ACHN (cell line): ENCODE measurements around the gene RSU1.
"Not testable (repeated sequence)": the region's sequence is repeated elsewhere in the genome, so short reads cannot be mapped to it uniquely, and the experiment has no call there.

ENCODE experiments used
- DNase-seq: peaks from one replicate; pipeline ENCODE4 v3.0.0-alpha.2; 2015
- in situ Hi-C: cut with HindIII; loops from 2 replicates; pipeline ENCODE4 v1.10.0; 2017; ENCODE audit warnings: low sequenced_read_pairs, low pct_ligation_motif_present, low pct_unique_long_range_greater_than_20kb

Gene RSU1

DNA sequence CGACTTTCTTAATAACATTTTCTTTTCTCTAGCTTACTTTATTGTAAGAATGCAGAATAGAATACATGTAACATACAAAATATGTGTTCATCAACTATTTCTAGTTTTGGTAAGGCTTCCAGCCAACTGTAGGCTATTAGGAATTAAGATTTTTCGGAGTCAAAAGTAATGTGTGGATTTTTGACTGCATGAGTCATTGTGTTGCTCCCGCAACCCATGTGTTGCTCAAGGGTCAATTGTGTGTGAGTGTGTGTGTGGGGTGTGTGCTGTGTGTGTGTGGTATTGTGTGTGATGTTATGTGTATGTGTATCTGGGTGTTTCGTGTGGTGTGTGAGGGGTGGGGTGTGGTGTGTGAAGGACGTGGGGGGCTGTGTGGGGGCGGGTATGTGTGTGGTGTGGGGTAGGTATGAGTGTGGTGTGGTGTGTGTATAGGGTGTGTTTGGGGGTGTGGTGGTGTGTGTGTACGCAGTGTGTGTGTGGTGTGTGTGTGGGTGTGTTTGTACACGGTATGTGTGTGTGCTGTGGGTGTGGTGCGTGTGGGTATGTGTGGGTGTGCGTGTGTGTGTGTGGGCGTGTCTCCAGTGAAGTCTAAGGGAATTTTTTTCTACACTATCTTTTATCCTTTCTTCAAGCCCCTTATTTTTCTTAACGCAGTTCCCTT, 60.5 kb downstream of the RSU1 start:
- DNase-seq = no peak
- in situ Hi-C loops = no loop called here

DNA sequence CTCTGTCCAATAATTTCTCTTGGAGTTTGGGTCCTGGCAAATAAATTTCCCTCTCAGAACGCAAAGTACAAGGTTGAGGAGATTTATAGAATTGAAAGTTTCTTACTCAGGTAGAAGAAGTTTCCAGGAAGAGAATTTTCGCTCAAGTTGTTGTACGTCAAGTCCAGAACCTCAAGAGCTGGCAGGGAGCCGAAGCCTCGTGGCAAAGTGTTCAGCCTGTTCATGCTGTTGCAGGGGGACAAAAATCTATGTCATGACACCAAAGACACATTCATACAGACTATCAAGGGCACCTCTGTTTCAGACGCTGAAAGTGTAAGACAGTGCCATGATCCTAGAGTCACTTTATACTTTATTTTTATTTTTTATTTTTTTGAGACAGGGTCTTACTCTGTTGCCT, 62.5 kb downstream of the RSU1 start:
- in situ Hi-C loops = no loop called here
- no peak for DNase-seq

DNA sequence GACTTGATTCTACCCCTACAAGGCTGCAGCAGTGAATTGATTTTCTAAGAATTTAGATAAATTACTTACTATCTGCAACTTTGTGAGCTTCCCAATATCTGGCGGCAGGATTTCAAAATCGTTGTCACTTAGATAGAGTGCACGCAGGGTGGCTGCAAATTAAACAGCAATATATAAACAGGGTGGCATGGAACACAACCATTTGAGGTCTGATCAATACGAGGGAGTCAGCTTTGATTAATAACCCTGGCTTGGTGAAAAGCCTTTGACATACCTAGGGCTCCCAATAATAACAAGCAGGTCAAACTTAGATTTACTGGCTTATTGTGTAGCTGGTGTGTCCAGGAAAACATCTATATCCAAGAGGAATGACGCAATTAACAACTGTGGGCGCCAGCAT, 64.4 kb downstream of the RSU1 start:
- DNase-seq, in situ Hi-C loops: not testable (repeated sequence)

- in situ Hi-C loops = no loop called here
- no peak for DNase-seq
These were observed 65.1 kb downstream of the RSU1 start for GRCh38 chr10:16752099-16752498.

DNA sequence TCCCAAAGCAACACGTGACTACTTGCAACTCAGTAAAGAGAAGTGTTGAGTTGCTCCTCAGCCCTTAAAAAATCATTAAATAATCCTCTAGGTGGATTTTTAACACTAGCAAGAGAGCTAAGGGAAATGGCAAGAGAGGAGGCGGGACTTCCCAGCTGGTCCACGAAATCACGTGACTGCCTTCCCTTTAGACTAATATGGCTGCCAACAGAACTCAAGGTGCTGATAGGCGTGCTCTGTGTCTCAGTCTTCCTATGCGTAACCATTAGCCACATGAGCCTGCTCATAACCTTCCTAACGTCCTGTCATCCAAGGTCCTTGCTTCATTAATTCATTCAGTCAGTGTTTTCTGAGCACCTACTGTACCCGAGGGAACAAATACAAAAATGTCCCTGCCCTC, 66.0 kb downstream of the RSU1 start:
- no peak for DNase-seq
- in situ Hi-C loops = no loop called here

GRCh38 chr10:16750461-16750860, 66.8 kb downstream of the RSU1 start:
- DNase-seq = no peak
- in situ Hi-C loops = no loop called here

- in situ Hi-C loops = no loop called here
- no peak for DNase-seq
These were observed 68.5 kb downstream of the RSU1 start for GRCh38 chr10:16748749-16749148.

- in situ Hi-C loops = no loop called here
- DNase-seq = no peak
These were observed 70.4 kb downstream of the RSU1 start for GRCh38 chr10:16746856-16747255.

- in situ Hi-C loops = no loop called here
These were observed 72.2 kb downstream of the RSU1 start for GRCh38 chr10:16745061-16745460.

GRCh38 chr10:16742165-16742960, 74.9 kb downstream of the RSU1 start:
- in situ Hi-C loops = no loop called here

More at GRCh38 chr10:16745061-16745460, 72.2 kb downstream of the RSU1 start:
- DNase-seq = no peak

DNA sequence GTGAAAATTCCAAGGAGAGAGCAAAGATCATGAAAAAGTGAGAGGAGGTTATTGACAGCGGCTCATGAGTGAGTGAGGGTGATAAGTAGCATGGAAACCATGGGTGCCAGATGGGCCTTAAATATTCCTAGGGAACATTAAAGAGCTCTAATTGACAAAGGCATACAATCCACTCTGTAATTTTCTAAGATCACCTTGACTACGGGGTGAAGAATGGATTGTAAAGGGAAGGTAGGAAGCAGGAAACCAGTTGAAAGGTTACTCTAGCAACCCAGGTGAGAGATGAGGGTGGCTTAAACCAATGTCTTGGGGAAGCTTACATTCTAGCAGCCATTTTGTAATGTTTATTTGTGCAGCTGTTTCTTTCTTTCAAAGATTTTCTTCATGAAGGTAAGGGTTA, 75.7 kb downstream of the RSU1 start:
- in situ Hi-C loops = no loop called here
- no peak for DNase-seq

More at GRCh38 chr10:16742165-16742960, 74.9 kb downstream of the RSU1 start:
- no peak for DNase-seq

DNA sequence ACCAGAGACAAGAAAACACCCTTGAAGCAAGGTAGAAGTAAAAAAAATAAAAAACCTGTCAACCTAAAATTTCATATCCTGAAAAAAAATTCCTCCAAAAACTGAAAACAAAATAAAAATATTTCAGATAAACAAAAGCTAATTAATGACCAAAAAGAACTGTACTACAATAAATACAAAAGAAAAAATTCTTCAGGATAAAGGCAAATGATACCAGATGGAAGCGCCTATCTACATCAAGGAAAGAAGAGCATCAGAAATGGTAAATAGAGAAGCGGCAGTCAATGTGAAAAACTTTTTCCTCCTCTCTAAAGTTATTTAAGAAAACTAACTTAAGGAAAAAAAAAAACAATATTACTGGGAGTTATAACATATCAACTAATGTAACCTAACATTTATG, 79.8 kb downstream of the RSU1 start:
- no peak for DNase-seq
- in situ Hi-C loops = no loop called here

- no peak for DNase-seq
- in situ Hi-C loops = no loop called here
These were observed 81.6 kb downstream of the RSU1 start for GRCh38 chr10:16735671-16736070.

DNA sequence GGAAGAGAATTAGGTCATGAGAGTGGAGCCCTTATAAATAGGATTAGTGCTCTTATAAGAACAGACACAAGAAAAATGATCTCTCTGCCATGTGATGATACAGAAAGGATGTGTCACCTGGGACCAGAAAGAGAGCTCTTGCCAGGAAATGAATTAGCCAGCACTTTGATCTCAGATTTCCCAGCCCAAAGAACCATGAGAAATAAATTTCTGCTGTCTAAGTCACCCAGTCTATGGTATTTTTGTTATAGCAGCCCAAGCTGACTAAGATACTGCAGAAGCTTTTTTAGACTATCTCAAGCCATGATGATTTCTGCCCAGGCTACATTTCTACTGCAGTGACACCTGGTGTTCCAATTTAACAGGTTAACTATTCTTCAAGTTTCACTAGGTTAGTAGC, 84.8 kb downstream of the RSU1 start:
- no peak for DNase-seq
- in situ Hi-C loops = no loop called here

GRCh38 chr10:16728266-16728665, 89.0 kb downstream of the RSU1 start:
- no peak for DNase-seq
- in situ Hi-C loops = no loop called here

GRCh38 chr10:16727666-16728065, 89.6 kb downstream of the RSU1 start:
- in situ Hi-C loops = no loop called here
- no peak for DNase-seq

DNA sequence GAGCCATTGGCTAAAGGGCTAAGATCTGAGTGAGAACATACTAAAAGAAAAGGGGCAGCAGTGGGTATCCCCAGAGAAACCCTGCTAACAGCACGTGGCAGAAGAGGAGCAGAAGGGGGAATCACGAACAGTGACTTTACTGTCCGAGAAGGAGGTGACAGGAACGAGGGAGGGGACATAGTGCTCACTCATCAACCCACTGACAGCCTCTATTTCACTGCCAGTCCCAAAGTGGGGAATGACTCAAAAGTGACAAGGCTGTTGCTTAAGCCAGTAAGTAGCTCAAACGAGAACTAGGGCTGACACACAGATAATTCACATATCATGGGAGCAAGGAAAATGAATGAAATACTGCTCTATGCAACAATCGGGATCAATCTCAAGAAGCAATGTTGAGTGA, 92.7 kb downstream of the RSU1 start:
- no peak for DNase-seq
- in situ Hi-C loops = no loop called here

GRCh38 chr10:16720812-16721211, 96.4 kb downstream of the RSU1 start:
- in situ Hi-C loops = no loop called here
- DNase-seq = no peak

- in situ Hi-C loops = no loop called here
- DNase-seq = no peak
These were observed 99.4 kb downstream of the RSU1 start for GRCh38 chr10:16717622-16718395.
